ES-I3 (cell line): ENCODE measurements around the gene ERBB4.

Source experiments
- H3K36me3 ChIP-seq: 2 replicates; pipeline ENCODE4 v1.6.1; 2013; ENCODE audit warnings: mild to moderate bottlenecking, low read length, control low read depth, moderate library complexity; ENCODE audit not compliant: insufficient read depth
- H3K4me1 ChIP-seq: 2 replicates; pipeline ENCODE4 v1.6.1; 2013; ENCODE audit warnings: mild to moderate bottlenecking, control low read depth, low read length; ENCODE audit not compliant: insufficient read depth
- H3K9ac ChIP-seq: 2 replicates; pipeline ENCODE4 v1.6.1; 2013; ENCODE audit warnings: low read depth, mild to moderate bottlenecking, low read length, moderate library complexity
- H3K9me3 ChIP-seq: 2 replicates; pipeline ENCODE4 v1.6.1; 2013; ENCODE audit warnings: mild to moderate bottlenecking, low read length, moderate library complexity; ENCODE audit not compliant: control insufficient read depth, insufficient read depth

ERBB4 gene

GRCh38 chr2:211837706-211838105 is 700.9 kb downstream of the ERBB4 start:
- H3K4me1 ChIP-seq: peaks cover 4% of the 10 kb centered on the region; the same call in 1 of the 2 replicates
- no peaks in the 10 kb centered on the region for H3K36me3 ChIP-seq
- no peaks in the 10 kb centered on the region for H3K9me3 ChIP-seq
- H3K9ac ChIP-seq: no peak overlapping the region

GRCh38 chr2:211837206-211837605 is 701.4 kb downstream of the ERBB4 start:
- H3K4me1 ChIP-seq: peaks cover 4% of the 10 kb centered on the region; the same call in 1 of the 2 replicates
- H3K9ac ChIP-seq: no peak overlapping the region
- no peaks in the 10 kb centered on the region for H3K9me3 ChIP-seq
- H3K36me3 ChIP-seq: no peaks in the 10 kb centered on the region

- peaks cover 4% of the 10 kb centered on the region; the same call in 1 of the 2 replicates for H3K4me1 ChIP-seq
- no peaks in the 10 kb centered on the region for H3K36me3 ChIP-seq
- no peaks in the 10 kb centered on the region for H3K9me3 ChIP-seq
- H3K9ac ChIP-seq: no peak overlapping the region
Measured at GRCh38 chr2:211836409-211836808, 702.2 kb downstream of the ERBB4 start.

- Histone ChIP-seq H3K4me1 (peaks cover 4% of the 10 kb centered on the region; the same call in 1 of the 2 replicates), H3K36me3 (no peaks in the 10 kb centered on the region), H3K9ac (no peak overlapping the region), H3K9me3 (no peaks in the 10 kb centered on the region)
Measured at GRCh38 chr2:211835695-211836094, 702.9 kb downstream of the ERBB4 start.

GRCh38 chr2:211833582-211834279 is 704.9 kb downstream of the ERBB4 start:
- Histone ChIP-seq H3K9me3 (no peaks in the 10 kb centered on the region), H3K9ac (no peak overlapping the region), H3K4me1 (peaks cover 4% of the 10 kb centered on the region; the same call in 1 of the 2 replicates), H3K36me3 (no peaks in the 10 kb centered on the region)

- Histone ChIP-seq H3K36me3 (no peaks in the 10 kb centered on the region), H3K9ac (no peak overlapping the region), H3K9me3 (no peaks in the 10 kb centered on the region), H3K4me1 (no peaks in the 10 kb centered on the region)
Measured at GRCh38 chr2:211829725-211830124, 708.9 kb downstream of the ERBB4 start.

GRCh38 chr2:211823886-211824479 is 714.6 kb downstream of the ERBB4 start:
- no peaks in the 10 kb centered on the region for H3K9me3 ChIP-seq
- no peaks in the 10 kb centered on the region for H3K36me3 ChIP-seq
- H3K4me1 ChIP-seq: no peaks in the 10 kb centered on the region
- no peak overlapping the region for H3K9ac ChIP-seq

GRCh38 chr2:211822686-211823335 is 715.8 kb downstream of the ERBB4 start:
- Histone ChIP-seq H3K4me1 (no peaks in the 10 kb centered on the region), H3K9ac (no peak overlapping the region), H3K36me3 (no peaks in the 10 kb centered on the region), H3K9me3 (no peaks in the 10 kb centered on the region)

GRCh38 chr2:211816754-211817153 is 721.8 kb downstream of the ERBB4 start:
- Histone ChIP-seq H3K4me1 (no peaks in the 10 kb centered on the region), H3K9me3 (no peaks in the 10 kb centered on the region), H3K36me3 (no peaks in the 10 kb centered on the region), H3K9ac (no peak overlapping the region)

- no peaks in the 10 kb centered on the region for H3K36me3 ChIP-seq
- H3K4me1 ChIP-seq: no peaks in the 10 kb centered on the region
- H3K9me3 ChIP-seq: no peaks in the 10 kb centered on the region
- H3K9ac ChIP-seq: no peak overlapping the region
Measured at GRCh38 chr2:211812587-211812986, 726.0 kb downstream of the ERBB4 start.

GRCh38 chr2:211802666-211803065 is 735.9 kb downstream of the ERBB4 start:
- no peaks in the 10 kb centered on the region for H3K36me3 ChIP-seq
- H3K4me1 ChIP-seq: no peaks in the 10 kb centered on the region
- no peak overlapping the region for H3K9ac ChIP-seq
- no peaks in the 10 kb centered on the region for H3K9me3 ChIP-seq

GRCh38 chr2:211800001-211800400 is 738.6 kb downstream of the ERBB4 start:
- Histone ChIP-seq H3K9me3 (no peaks in the 10 kb centered on the region), H3K9ac (no peak overlapping the region), H3K36me3 (no peaks in the 10 kb centered on the region), H3K4me1 (no peaks in the 10 kb centered on the region)

GRCh38 chr2:211798868-211799267 is 739.7 kb downstream of the ERBB4 start:
- no peaks in the 10 kb centered on the region for H3K36me3 ChIP-seq
- H3K9me3 ChIP-seq: no peaks in the 10 kb centered on the region
- no peaks in the 10 kb centered on the region for H3K4me1 ChIP-seq
- H3K9ac ChIP-seq: no peak overlapping the region

GRCh38 chr2:211793690-211794089 is 744.9 kb downstream of the ERBB4 start:
- H3K9me3 ChIP-seq: no peaks in the 10 kb centered on the region
- no peaks in the 10 kb centered on the region for H3K36me3 ChIP-seq
- no peak overlapping the region for H3K9ac ChIP-seq
- H3K4me1 ChIP-seq: no peaks in the 10 kb centered on the region

GRCh38 chr2:211789982-211790381 is 748.6 kb downstream of the ERBB4 start:
- Histone ChIP-seq H3K9ac (no peak overlapping the region), H3K9me3 (no peaks in the 10 kb centered on the region), H3K4me1 (no peaks in the 10 kb centered on the region), H3K36me3 (no peaks in the 10 kb centered on the region)
